ENCODE results near the gene LDOC1.

DNA sequence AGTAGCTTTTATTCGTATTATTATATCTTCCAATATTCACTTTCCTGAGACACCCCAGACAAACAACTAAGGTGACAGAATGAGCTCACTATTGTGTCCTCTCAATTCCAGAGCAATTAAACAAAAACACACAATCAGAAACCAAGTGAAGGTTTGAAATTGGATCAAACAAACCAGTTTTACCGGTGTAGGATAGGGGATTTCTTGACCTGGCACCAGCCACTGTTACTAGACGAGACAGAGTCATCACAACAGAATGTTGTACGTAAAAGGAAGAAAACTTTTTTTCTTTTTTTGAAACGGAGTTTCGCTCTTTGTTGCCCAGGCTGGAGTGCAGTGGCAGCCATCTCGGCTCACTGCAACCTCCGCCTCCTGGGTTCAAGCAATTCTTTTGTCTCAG lies 43.7 kb downstream of the LDOC1 start:
- TF ChIP-seq GATA2 (IDR thresholded peaks at IDR 0.05; ENCODE audit: low read depth, low read length) (no peak), GATA3 (IDR thresholded peaks at IDR 0.05; ENCODE audit: low read depth, low read length) (no peak)

Data from SH-SY5Y (cell line).